ENCODE measurements around the gene ELMO2. TPM values are rescaled to one million over a fixed set of nuclear protein-coding genes. Genes with fewer than 3 reads are reported as not detected.

Gene ELMO2
- total RNA-seq, 1 experiment from 2014 or later, result 38.5 TPM

- CTCF ChIA-PET, result no interaction called here
- no TSS peak for BruUV-seq (replicated peaks)
- TF ChIP-seq CTCF (conservative IDR thresholded peaks at IDR 0.05; ENCODE audit: low read depth, low read length) (no peak), EZH2 (IDR thresholded peaks at IDR 0.05; ENCODE audit: borderline replicate concordance, low read depth, low read length, poor library complexity, severe bottlenecking) (no peak)
Measured at GRCh38 chr20:46439837-46440236, 33.4 kb upstream of the ELMO2 start.

DNA sequence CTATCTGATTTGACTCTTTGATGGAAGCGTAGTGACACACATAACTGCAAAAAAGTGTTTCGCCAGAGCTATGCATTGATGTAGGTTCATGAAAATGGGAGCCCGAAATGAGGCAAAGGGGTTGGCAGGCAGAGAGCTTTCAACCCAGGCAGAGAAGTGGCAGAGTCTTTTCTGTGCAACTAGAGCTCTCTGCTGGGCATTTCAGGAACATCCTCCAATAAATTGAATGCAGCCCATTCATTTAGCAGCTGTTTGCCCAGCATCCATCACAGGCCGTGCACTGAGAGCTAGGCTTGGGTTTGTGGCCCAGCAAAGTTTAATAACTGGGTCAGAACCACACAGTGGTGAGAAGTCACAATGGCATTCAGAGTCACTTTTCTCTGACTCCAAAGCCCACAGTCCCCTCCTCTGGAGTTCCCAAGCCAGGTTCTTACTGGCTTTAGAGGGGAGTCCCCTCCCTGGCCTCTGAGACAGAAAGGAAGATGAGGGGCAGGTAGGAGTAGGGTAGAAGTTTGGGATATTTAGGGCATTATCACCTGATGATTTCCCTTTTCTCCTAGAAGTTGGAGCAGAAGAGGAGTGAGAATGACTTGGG is 31.8 kb upstream of the ELMO2 start:
- H3K36me3 ChIP-seq (ENCODE audit: insufficient read depth, low read length, poor library complexity, severe bottlenecking), result no peaks in the 10 kb centered on the region
- H3K4me3 ChIP-seq (ENCODE audit: low read depth, low read length, poor library complexity, severe bottlenecking), result no peak overlapping the region
- BruUV-seq (replicated peaks), result no TSS peak
- intact Hi-C loops (cut with micrococcal nuclease; ENCODE audit: unreplicated experiment), result no loop called here
- H3K4me1 ChIP-seq (ENCODE audit: insufficient read depth, low read length, poor library complexity, severe bottlenecking), result no peaks in the 10 kb centered on the region
- no peak overlapping the region for H3K27ac ChIP-seq (ENCODE audit: low read depth, low read length, poor library complexity, severe bottlenecking)
- ChIA-PET POLR2A (ENCODE audit: low non-redundant PET) (no interaction called here), CTCF (interaction anchor here (0.7 to 1.2 kb wide), 4 partner anchors 126 to 310 kb away, joined by 3 to 8 read pairs (median 5); no protein-coding TSS in a partner anchor)
- peak; percentile 56 for DNase-seq (ENCODE audit: low spot score)
- TF ChIP-seq EZH2 (IDR thresholded peaks at IDR 0.05; ENCODE audit: borderline replicate concordance, low read depth, low read length, poor library complexity, severe bottlenecking) (no peak), CTCF (conservative IDR thresholded peaks at IDR 0.05; ENCODE audit: low read depth, low read length) (peak; percentile 48)
- peaks cover 12% of the 10 kb centered on the region for H3K27me3 ChIP-seq (replicated peaks; ENCODE audit: insufficient read depth, low read depth, low read length, poor library complexity)
- H3K9me3 ChIP-seq (ENCODE audit: low read depth, low read length, poor library complexity, severe bottlenecking), result no peaks in the 10 kb centered on the region

More at GRCh38 chr20:46439837-46440236, 33.4 kb upstream of the ELMO2 start:
- Histone ChIP-seq H3K4me1 (ENCODE audit: insufficient read depth, low read length, poor library complexity, severe bottlenecking) (no peaks in the 10 kb centered on the region), H3K27me3 (replicated peaks; ENCODE audit: insufficient read depth, low read depth, low read length, poor library complexity) (peaks cover 13% of the 10 kb centered on the region), H3K4me3 (ENCODE audit: low read depth, low read length, poor library complexity, severe bottlenecking) (no peak overlapping the region), H3K36me3 (ENCODE audit: insufficient read depth, low read length, poor library complexity, severe bottlenecking) (no peaks in the 10 kb centered on the region), H3K27ac (ENCODE audit: low read depth, low read length, poor library complexity, severe bottlenecking) (no peak overlapping the region), H3K9me3 (ENCODE audit: low read depth, low read length, poor library complexity, severe bottlenecking) (no peaks in the 10 kb centered on the region)
- intact Hi-C loops (cut with micrococcal nuclease; ENCODE audit: unreplicated experiment), result no loop called here
- POLR2A ChIA-PET (ENCODE audit: low non-redundant PET), result no interaction called here
- no peak for DNase-seq (ENCODE audit: low spot score)

DNA sequence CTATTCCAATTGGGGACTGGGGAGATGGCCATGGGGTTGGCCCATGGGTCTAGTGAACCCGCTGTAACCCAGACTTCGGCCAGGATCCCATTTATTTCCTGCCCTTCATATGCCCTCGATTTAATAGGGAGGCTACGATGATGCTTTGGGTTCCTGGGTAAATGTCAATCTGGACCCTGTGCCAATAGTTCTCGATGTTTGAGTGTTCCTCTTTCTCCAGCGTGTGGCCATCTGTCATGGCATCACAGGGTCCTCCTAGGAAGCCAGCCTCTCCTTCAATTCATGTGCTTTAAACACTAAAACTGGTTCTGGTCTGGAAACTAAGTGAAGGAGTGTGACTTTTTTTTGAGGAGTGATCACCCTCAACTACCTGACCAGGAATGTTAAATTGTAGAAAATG is 28.7 kb upstream of the ELMO2 start:
- no peaks in the 10 kb centered on the region for H3K9me3 ChIP-seq (ENCODE audit: low read depth, low read length, poor library complexity, severe bottlenecking)
- DNase-seq (ENCODE audit: low spot score), result no peak
- no TSS peak for BruUV-seq (replicated peaks)
- ChIA-PET POLR2A (ENCODE audit: low non-redundant PET) (no interaction called here), CTCF (no interaction called here)
- TF ChIP-seq CTCF (conservative IDR thresholded peaks at IDR 0.05; ENCODE audit: low read depth, low read length) (no peak), EZH2 (IDR thresholded peaks at IDR 0.05; ENCODE audit: borderline replicate concordance, low read depth, low read length, poor library complexity, severe bottlenecking) (no peak)
- no peaks in the 10 kb centered on the region for H3K36me3 ChIP-seq (ENCODE audit: insufficient read depth, low read length, poor library complexity, severe bottlenecking)
- H3K27me3 ChIP-seq (replicated peaks; ENCODE audit: insufficient read depth, low read depth, low read length, poor library complexity), result peaks cover 37% of the 10 kb centered on the region
- no peaks in the 10 kb centered on the region for H3K4me1 ChIP-seq (ENCODE audit: insufficient read depth, low read length, poor library complexity, severe bottlenecking)
- intact Hi-C loops (cut with micrococcal nuclease; ENCODE audit: unreplicated experiment), result no loop called here
- no peak overlapping the region for H3K4me3 ChIP-seq (ENCODE audit: low read depth, low read length, poor library complexity, severe bottlenecking)
- no peak overlapping the region for H3K27ac ChIP-seq (ENCODE audit: low read depth, low read length, poor library complexity, severe bottlenecking)

All from A673 (cell line).